Skin epidermis (tissue), 12 donors: ENCODE data around the gene FGFBP3.

Experiments used
- H3K27ac ChIP-seq, 21 experiments: fragments of 200-600 bp; sonication (generic) in 11 of 21; one replicate each; pipeline ENCODE4 v1.5.0; 2020; ENCODE audit warnings: mild to moderate bottlenecking in 3 of 21, inconsistent platforms in 2 of 21, moderate library complexity in 2 of 21
- H3K4me3 ChIP-seq, 7 experiments: fragments of 200-600 bp; sonication (generic) in 2 of 7; one replicate each; pipeline ENCODE4 v1.5.0; 2020; ENCODE audit warnings: inconsistent platforms in 2 of 7, mild to moderate bottlenecking in 2 of 7, moderate library complexity in 1 of 7

Gene FGFBP3

GRCh38 chr10:91909117-91909677 is at the start of gene FGFBP3:
TSS of gene FGFBP3 (minus strand) at chr10:91909486. CDS start at chr10:91908969, 517 bp downstream.
- peak within 1 kb of the TSS; percentile 64 to 96 (median 74) for H3K4me3 ChIP-seq
- peak within 1 kb of the TSS in 20 of 21 experiments; percentile 22 to 87 (median 73) for H3K27ac ChIP-seq

- Histone ChIP-seq H3K4me3 (no peak overlapping the region), H3K27ac (no peak overlapping the region)
Measured at GRCh38 chr10:91957091-91957490, 47.8 kb upstream of the FGFBP3 start.

GRCh38 chr10:91955114-91955513 is 45.8 kb upstream of the FGFBP3 start:
- Histone ChIP-seq H3K27ac (no peak overlapping the region), H3K4me3 (no peak overlapping the region)

- no peak overlapping the region for H3K4me3 ChIP-seq
- no peak overlapping the region for H3K27ac ChIP-seq
Measured at GRCh38 chr10:91953600-91954160, 44.4 kb upstream of the FGFBP3 start.

GRCh38 chr10:91944880-91945630 is 35.8 kb upstream of the FGFBP3 start:
- Histone ChIP-seq H3K4me3 (no peak overlapping the region), H3K27ac (no peak overlapping the region)

- H3K27ac ChIP-seq: no peak overlapping the region
- no peak overlapping the region for H3K4me3 ChIP-seq
Measured at GRCh38 chr10:91941426-91941825, 32.1 kb upstream of the FGFBP3 start.

- no peak overlapping the region for H3K4me3 ChIP-seq
- no peak overlapping the region for H3K27ac ChIP-seq
Measured at GRCh38 chr10:91939653-91940052, 30.4 kb upstream of the FGFBP3 start.

GRCh38 chr10:91935886-91936285 is 26.6 kb upstream of the FGFBP3 start:
- peak overlapping the region in 6 of 21 experiments; percentile 7 to 39 (median 27) for H3K27ac ChIP-seq
- no peak overlapping the region for H3K4me3 ChIP-seq

- H3K27ac ChIP-seq: no peak overlapping the region
- H3K4me3 ChIP-seq: no peak overlapping the region
Measured at GRCh38 chr10:91932737-91933136, 23.5 kb upstream of the FGFBP3 start.

- H3K4me3 ChIP-seq: no peak overlapping the region
- H3K27ac ChIP-seq: peak overlapping the region in 1 of 21 experiments; percentile 18
Measured at GRCh38 chr10:91931526-91932190, 22.4 kb upstream of the FGFBP3 start.

GRCh38 chr10:91930939-91931338 is 21.7 kb upstream of the FGFBP3 start:
- no peak overlapping the region for H3K27ac ChIP-seq

GRCh38 chr10:91925022-91925320 is 15.7 kb upstream of the FGFBP3 start:
- Histone ChIP-seq H3K4me3 (peak overlapping the region in 5 of 7 experiments; percentile 74 to 91 (median 87)), H3K27ac (peak overlapping the region in 2 of 21 experiments; percentile 90 to 99)

More at GRCh38 chr10:91930939-91931338, 21.7 kb upstream of the FGFBP3 start:
- no peak overlapping the region for H3K4me3 ChIP-seq

- peak overlapping the region; percentile 70 to 99 (median 92) for H3K27ac ChIP-seq
- H3K4me3 ChIP-seq: peak overlapping the region; percentile 74 to 91 (median 80)
Measured at GRCh38 chr10:91924212-91925021, 15.1 kb upstream of the FGFBP3 start.

- peak within 1 kb of the TSS; percentile 70 to 99 (median 92) for H3K27ac ChIP-seq
- peak within 1 kb of the TSS; percentile 74 to 91 (median 80) for H3K4me3 ChIP-seq
Measured at GRCh38 chr10:91923371-91924211, 14.3 kb upstream of the FGFBP3 start, which contains the start of gene BTAF1. TSS of gene BTAF1 (plus strand) at chr10:91923770. CDS start at chr10:91924077, 307 bp downstream.

- Histone ChIP-seq H3K27ac (no peak overlapping the region), H3K4me3 (no peak overlapping the region)
Measured at GRCh38 chr10:91919651-91920050, 10.4 kb upstream of the FGFBP3 start.

- Histone ChIP-seq H3K27ac (no peak overlapping the region), H3K4me3 (no peak overlapping the region)
Measured at GRCh38 chr10:91910467-91910866, 1.2 kb upstream of the FGFBP3 start.

GRCh38 chr10:91908337-91909116 is 759 bp downstream of the FGFBP3 start:
- Histone ChIP-seq H3K27ac (peak overlapping the region in 20 of 21 experiments; percentile 22 to 87 (median 73)), H3K4me3 (peak overlapping the region; percentile 64 to 96 (median 74))

- H3K4me3 ChIP-seq: peak overlapping the region; percentile 64 to 96 (median 74)
- H3K27ac ChIP-seq: peak overlapping the region in 18 of 21 experiments; percentile 22 to 87 (median 75)
Measured at GRCh38 chr10:91907914-91908336, 1.4 kb downstream of the FGFBP3 start.
